Naive thymus-derived CD4-positive, alpha-beta T cell (primary cell): ENCODE measurements around the gene SSTR5. TPM values are rescaled to one million over a fixed set of nuclear protein-coding genes. Genes with fewer than 3 reads are reported as not detected.
"Not testable (repeated sequence)": the region's sequence is repeated elsewhere in the genome, so short reads cannot be mapped to it uniquely, and the experiment has no call there.

ENCODE experiments used
- ATAC-seq: fragments of 150-1000 bp; cut with Tn5 transposase; 2 replicates; pipeline ENCODE4 v1.10.0; 2021; ENCODE audit warnings: mild to moderate bottlenecking, moderate library complexity
- CTCF ChIA-PET: fragments of 350-600 bp; sonication (Branson Sonifier 250); formaldehyde crosslinking; loops from one replicate; lab custom pipeline; 2021; ENCODE audit warnings: antibody characterized with exemption; lab: Charles Lee
- POLR2A ChIA-PET: fragments of 350-600 bp; sonication (Branson Sonifier 250); formaldehyde crosslinking; loops from one replicate; lab custom pipeline; 2021; ENCODE audit warnings: antibody characterized with exemption, inconsistent platforms; lab: Charles Lee
- DNase-seq, 9 donors: peaks; one replicate each; pipeline versions ENCODE4 v3.0.0 to v3.0.0-alpha.2; 2020 to 2022; ENCODE audit warnings: mixed read lengths in 1 of 9
- H3K27ac ChIP-seq: one replicate; pipeline ENCODE4 v1.7.0; 2013; ENCODE audit warnings: mild to moderate bottlenecking, low read depth, low read length, moderate library complexity
- H3K27me3 ChIP-seq, 2 donors: one replicate each; pipeline ENCODE4 v1.7.0; 2013; ENCODE audit warnings: low read length in 2 of 2, mild to moderate bottlenecking in 2 of 2, moderate library complexity in 2 of 2; ENCODE audit not compliant: control insufficient read depth in 2 of 2, insufficient read depth in 2 of 2
- H3K36me3 ChIP-seq, 3 experiments: 1 replicate in 2 of 3; 2 replicates in 1 of 3; pipeline ENCODE4 v1.7.0; 2013; ENCODE audit warnings: low read length in 3 of 3, mild to moderate bottlenecking in 3 of 3, moderate library complexity in 1 of 3; ENCODE audit not compliant: insufficient read depth in 3 of 3, control insufficient read depth in 2 of 3
- H3K4me1 ChIP-seq, 2 donors: one replicate each; pipeline ENCODE4 v1.7.0; 2013; ENCODE audit warnings: low read length in 2 of 2, mild to moderate bottlenecking in 2 of 2, moderate library complexity in 1 of 2; ENCODE audit not compliant: control insufficient read depth in 2 of 2, insufficient read depth in 2 of 2
- H3K4me3 ChIP-seq: 2 replicates; pipeline ENCODE4 v1.7.0; 2013; ENCODE audit warnings: mild to moderate bottlenecking, low read length
- H3K9me3 ChIP-seq, 3 experiments: 1 replicate in 2 of 3; 2 replicates in 1 of 3; pipeline ENCODE4 v1.7.0; 2013; ENCODE audit warnings: low read length in 3 of 3; ENCODE audit not compliant: control insufficient read depth in 2 of 3
- H3K27ac Mint-ChIP-seq, 9 donors: one replicate each; pipeline ENCODE4 v1.8.0; 2020 to 2022; ENCODE audit warnings: mixed read lengths in 9 of 9, mild to moderate bottlenecking in 8 of 9, moderate library complexity in 5 of 9, inconsistent platforms in 2 of 9
- H3K27me3 Mint-ChIP-seq, 5 donors: one replicate each; pipeline ENCODE4 v1.8.0; 2021 to 2022; ENCODE audit warnings: mixed read lengths in 5 of 5, mild to moderate bottlenecking in 1 of 5
- H3K36me3 Mint-ChIP-seq, 5 donors: one replicate each; pipeline ENCODE4 v1.8.0; 2020 to 2022; ENCODE audit warnings: mixed read lengths in 5 of 5, mild to moderate bottlenecking in 3 of 5, inconsistent platforms in 1 of 5
- H3K4me1 Mint-ChIP-seq, 7 donors: one replicate each; pipeline ENCODE4 v1.8.0; 2020 to 2022; ENCODE audit warnings: mixed read lengths in 7 of 7, mild to moderate bottlenecking in 3 of 7, inconsistent platforms in 1 of 7
- H3K4me3 Mint-ChIP-seq, 10 donors: one replicate each; pipeline ENCODE4 v1.8.0; 2020 to 2022; ENCODE audit warnings: mild to moderate bottlenecking in 10 of 10, mixed read lengths in 10 of 10, moderate library complexity in 6 of 10, inconsistent platforms in 2 of 10
- H3K9me3 Mint-ChIP-seq, 11 donors: one replicate each; pipeline ENCODE4 v1.8.0; 2020 to 2022; ENCODE audit warnings: mixed read lengths in 11 of 11, mild to moderate bottlenecking in 4 of 11, inconsistent platforms in 1 of 11, moderate library complexity in 1 of 11
- intact Hi-C, 2 donors: fragments of 100-400 bp; cut with micrococcal nuclease; formaldehyde crosslinking; loops; one replicate each; pipeline ENCODE4 v1.15.1; 2023
- polyA plus RNA-seq, 2 donors: library from polyadenylated mRNA; unstranded; fragments of 300-500 nt; fragmentation: Illumina TruSeq; gene quantifications; one replicate each; pipeline ENCODE4 v1.2.3, GENCODE V29; 2021
- total RNA-seq, 6 experiments: library from RNA in 5 of 6; stranded (reverse) in 5 of 6; gene quantifications; 1 replicate in 5 of 6; 2 replicates in 1 of 6; pipeline ENCODE4 v1.2.3 and lab custom pipeline; 2021 to 2026

The SSTR5 gene
- total and polyA plus RNA-seq, 7 experiments from 2014 or later, result not detected

DNA sequence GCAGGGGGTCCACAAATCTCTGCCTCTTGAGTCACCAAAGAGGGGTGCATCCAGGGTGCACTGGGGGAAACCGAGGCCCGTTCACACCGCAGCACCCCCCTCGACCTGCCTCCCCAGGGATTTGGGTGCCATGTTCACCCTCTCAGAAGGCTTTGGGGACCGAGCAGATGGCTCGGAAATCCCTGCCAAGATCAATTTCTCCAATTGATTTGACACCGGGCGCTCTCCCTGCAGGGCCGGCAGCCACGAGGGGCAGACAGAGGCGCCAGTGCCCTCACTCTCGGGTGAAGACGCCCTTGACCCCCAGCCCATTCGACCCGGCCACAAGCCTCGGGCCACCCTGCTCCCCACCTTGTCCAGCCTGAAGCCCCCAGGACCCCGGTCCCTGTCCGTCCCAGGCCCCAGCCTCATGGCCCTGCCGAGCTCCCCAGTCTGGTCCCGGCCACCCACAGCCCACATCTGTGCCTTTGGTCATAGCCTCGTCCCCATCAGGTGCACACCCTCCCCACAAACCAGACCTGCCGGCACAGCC lies 9.3 kb downstream of the SSTR5 start:
- POLR2A ChIA-PET, result no interaction called here
- H3K36me3 ChIP-seq, result no peaks in the 10 kb centered on the region
- peaks cover 3 to 8% (median 6%) of the 10 kb centered on the region in 5 donors for H3K36me3 Mint-ChIP-seq
- H3K4me3 ChIP-seq, result no peak overlapping the region
- no peak for DNase-seq
- intact Hi-C loops, result no loop called here
- H3K27ac Mint-ChIP-seq, result peak overlapping the region in 1 of 9 donors; percentile 67
- no peaks in the 10 kb centered on the region for H3K4me1 ChIP-seq
- H3K9me3 ChIP-seq, result peaks cover 0 to 27% (median 0%) of the 10 kb centered on the region in 3 experiments
- H3K4me1 Mint-ChIP-seq, result no peaks in the 10 kb centered on the region
- no peak overlapping the region for H3K27ac ChIP-seq
- H3K4me3 Mint-ChIP-seq, result no peak overlapping the region
- CTCF ChIA-PET, result no interaction called here
- H3K27me3 Mint-ChIP-seq, result peaks cover 0 to 42% (median 20%) of the 10 kb centered on the region in 5 donors
- no peak for ATAC-seq
- peaks cover 0 to 3% of the 10 kb centered on the region in 2 donors for H3K27me3 ChIP-seq
- H3K9me3 Mint-ChIP-seq, result peaks cover 0 to 22% (median 18%) of the 10 kb centered on the region in 11 donors

DNA sequence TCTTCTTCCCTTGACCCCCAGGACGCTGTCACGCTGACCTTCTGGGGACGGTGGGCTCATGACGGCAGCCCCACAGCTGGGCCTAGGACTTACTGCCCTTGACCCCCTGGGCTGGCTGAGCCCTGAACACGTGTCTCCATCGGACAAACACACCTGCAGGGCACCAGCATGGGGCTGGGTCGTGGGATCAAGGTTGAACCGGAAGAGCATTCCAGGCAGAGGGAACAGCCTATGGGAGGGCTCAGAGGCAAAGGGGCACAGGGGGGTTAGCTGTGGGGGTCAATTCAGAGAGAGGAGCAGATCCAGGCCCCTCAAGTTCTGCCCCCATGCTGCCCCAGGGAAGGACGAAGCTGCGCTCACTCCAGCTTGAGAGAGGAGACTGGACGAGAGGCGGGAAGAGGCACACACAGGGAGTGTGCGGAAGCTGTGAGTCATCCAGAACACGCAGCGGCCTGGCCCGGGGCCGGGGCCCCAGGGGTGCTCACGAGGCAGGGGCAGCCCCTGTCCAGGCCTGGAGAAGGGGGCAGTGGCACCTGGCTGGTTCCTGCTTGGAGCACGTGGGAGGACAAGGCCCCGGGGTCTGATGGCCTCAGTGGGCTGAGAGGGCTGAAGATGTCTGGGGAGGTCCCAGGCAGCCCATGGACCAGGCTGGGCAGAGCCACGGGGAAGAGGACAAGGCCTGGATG lies 9.9 kb downstream of the SSTR5 start:
- Mint-ChIP-seq H3K27ac (peak overlapping the region in 1 of 9 donors; percentile 67), H3K4me1 (no peaks in the 10 kb centered on the region), H3K9me3 (peaks cover 0 to 24% (median 18%) of the 10 kb centered on the region in 11 donors), H3K36me3 (peaks cover 3 to 8% (median 6%) of the 10 kb centered on the region in 5 donors), H3K27me3 (peaks cover 0 to 36% (median 20%) of the 10 kb centered on the region in 5 donors), H3K4me3 (no peak overlapping the region)
- H3K9me3 ChIP-seq, result peaks cover 0 to 27% (median 0%) of the 10 kb centered on the region in 3 experiments
- H3K4me3 ChIP-seq, result no peak overlapping the region
- peaks cover 0 to 3% of the 10 kb centered on the region in 2 donors for H3K27me3 ChIP-seq
- H3K27ac ChIP-seq, result no peak overlapping the region
- intact Hi-C loops, result no loop called here
- no peak for ATAC-seq
- no peak for DNase-seq
- H3K4me1 ChIP-seq, result no peaks in the 10 kb centered on the region
- ChIA-PET POLR2A (no interaction called here), CTCF (no interaction called here)
- no peaks in the 10 kb centered on the region for H3K36me3 ChIP-seq

DNA sequence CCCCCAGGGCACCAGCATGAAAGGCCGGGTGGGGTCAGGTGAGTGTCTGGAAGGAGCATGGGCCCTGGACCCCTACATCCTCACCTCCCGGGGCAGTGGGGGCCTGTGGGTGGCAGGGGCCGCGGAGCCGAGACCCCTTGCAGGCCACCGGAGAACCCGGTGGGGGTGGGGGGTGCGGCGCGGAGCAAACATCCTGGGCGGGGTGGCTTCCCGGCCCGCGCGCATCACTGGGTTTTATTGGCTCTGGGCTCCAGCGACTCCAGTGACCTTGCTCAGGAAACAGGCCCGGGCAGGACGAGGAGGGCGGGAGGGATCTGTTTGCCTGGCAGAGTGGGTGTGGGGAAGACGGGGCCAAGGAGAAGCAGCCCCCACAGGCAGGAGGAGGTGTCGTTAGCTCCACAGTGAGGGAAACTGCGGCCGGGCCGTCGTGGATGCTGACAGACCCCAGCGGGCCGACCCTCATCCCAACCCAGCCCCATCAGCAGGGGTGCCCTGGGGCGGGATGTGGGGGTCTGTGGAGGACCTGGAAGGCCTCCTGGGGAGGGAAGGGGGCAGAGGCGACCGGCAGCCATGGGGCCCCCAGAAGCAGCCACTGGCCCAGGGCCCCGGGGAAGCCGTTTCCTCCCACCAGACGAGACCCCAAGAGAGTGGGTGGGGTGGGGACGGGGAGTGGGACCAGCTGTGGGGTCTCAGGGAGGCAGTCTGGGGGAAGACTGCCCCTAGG lies 10.6 kb downstream of the SSTR5 start:
- no peak overlapping the region for H3K4me3 ChIP-seq
- H3K27ac ChIP-seq, result no peak overlapping the region
- Mint-ChIP-seq H3K4me1 (no peaks in the 10 kb centered on the region), H3K9me3 (peaks cover 0 to 24% (median 18%) of the 10 kb centered on the region in 11 donors), H3K36me3 (peaks cover 3 to 8% (median 6%) of the 10 kb centered on the region in 5 donors), H3K27me3 (peaks cover 0 to 35% (median 23%) of the 10 kb centered on the region in 5 donors), H3K27ac (no peak overlapping the region), H3K4me3 (no peak overlapping the region)
- ChIA-PET POLR2A (no interaction called here), CTCF (no interaction called here)
- H3K27me3 ChIP-seq, result peaks cover 0 to 3% of the 10 kb centered on the region in 2 donors
- intact Hi-C loops, result no loop called here
- peaks cover 0 to 27% (median 0%) of the 10 kb centered on the region in 3 experiments for H3K9me3 ChIP-seq
- no peaks in the 10 kb centered on the region for H3K36me3 ChIP-seq
- H3K4me1 ChIP-seq, result no peaks in the 10 kb centered on the region
- ATAC-seq (no peak), DNase-seq (no peak)

DNA sequence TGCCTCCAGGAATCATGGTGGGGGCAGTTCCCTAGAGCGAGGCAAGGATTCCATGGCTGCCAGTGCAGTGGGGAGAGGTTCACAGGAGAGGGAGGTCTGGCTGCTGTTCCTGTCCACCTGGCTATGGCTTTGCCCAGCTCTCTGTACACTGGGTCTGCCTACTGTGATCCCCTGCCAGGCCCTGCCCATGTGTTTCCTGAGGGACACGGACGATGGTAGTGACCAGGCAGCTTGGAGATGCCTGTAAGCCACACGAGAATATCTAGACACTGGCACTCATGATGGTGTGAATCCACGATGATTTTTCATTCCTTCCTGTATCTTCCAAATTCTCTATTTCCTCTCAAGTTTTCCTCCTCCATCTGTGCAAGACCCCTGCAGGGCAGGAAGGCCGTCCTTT lies 12.4 kb downstream of the SSTR5 start:
- Histone ChIP-seq H3K9me3 (peaks cover 0 to 27% (median 0%) of the 10 kb centered on the region in 3 experiments), H3K36me3 (no peaks in the 10 kb centered on the region), H3K27me3 (peaks cover 0 to 3% of the 10 kb centered on the region in 2 donors), H3K27ac (no peak overlapping the region), H3K4me1 (no peaks in the 10 kb centered on the region), H3K4me3 (no peak overlapping the region)
- intact Hi-C loops, result no loop called here
- ATAC-seq (no peak), DNase-seq (no peak)
- Mint-ChIP-seq H3K9me3 (peaks cover 0 to 24% (median 18%) of the 10 kb centered on the region in 11 donors), H3K36me3 (peaks cover 3 to 8% (median 6%) of the 10 kb centered on the region in 5 donors), H3K4me3 (no peak overlapping the region), H3K4me1 (no peaks in the 10 kb centered on the region), H3K27me3 (peaks cover 0 to 35% (median 23%) of the 10 kb centered on the region in 5 donors), H3K27ac (no peak overlapping the region)
- CTCF ChIA-PET, result no interaction called here
- POLR2A ChIA-PET, result no interaction called here

DNA sequence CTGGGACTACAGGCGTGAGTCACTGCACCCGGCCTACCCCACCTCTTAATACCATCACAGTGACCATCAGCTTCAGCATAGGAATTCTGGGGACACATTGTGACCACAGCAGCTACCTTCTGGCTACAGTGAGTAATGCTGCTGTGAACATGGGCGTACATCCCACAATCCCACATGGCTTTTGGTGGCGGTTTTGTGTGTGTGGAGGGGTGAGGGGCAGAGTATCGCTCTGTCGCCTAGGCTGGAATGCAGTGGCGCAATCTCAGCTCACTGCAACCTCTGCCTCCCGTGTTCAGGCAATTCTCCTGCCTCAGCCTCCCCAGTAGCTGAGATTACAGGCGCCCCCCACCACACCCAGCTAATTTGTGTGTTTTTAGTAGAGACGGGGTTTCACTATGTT lies 13.9 kb downstream of the SSTR5 start:
- intact Hi-C loops, H3K36me3 Mint-ChIP-seq, POLR2A ChIA-PET, H3K4me3 Mint-ChIP-seq, DNase-seq, H3K27ac ChIP-seq, H3K4me1 Mint-ChIP-seq, H3K27ac Mint-ChIP-seq, H3K36me3 ChIP-seq, H3K4me3 ChIP-seq, H3K4me1 ChIP-seq, H3K27me3 ChIP-seq, ATAC-seq, CTCF ChIA-PET: not testable (repeated sequence)
- peaks cover 0 to 35% (median 23%) of the 10 kb centered on the region in 5 donors for H3K27me3 Mint-ChIP-seq
- peaks cover 0 to 27% (median 0%) of the 10 kb centered on the region in 3 experiments for H3K9me3 ChIP-seq
- H3K9me3 Mint-ChIP-seq, result peaks cover 0 to 24% (median 18%) of the 10 kb centered on the region in 11 donors

DNA sequence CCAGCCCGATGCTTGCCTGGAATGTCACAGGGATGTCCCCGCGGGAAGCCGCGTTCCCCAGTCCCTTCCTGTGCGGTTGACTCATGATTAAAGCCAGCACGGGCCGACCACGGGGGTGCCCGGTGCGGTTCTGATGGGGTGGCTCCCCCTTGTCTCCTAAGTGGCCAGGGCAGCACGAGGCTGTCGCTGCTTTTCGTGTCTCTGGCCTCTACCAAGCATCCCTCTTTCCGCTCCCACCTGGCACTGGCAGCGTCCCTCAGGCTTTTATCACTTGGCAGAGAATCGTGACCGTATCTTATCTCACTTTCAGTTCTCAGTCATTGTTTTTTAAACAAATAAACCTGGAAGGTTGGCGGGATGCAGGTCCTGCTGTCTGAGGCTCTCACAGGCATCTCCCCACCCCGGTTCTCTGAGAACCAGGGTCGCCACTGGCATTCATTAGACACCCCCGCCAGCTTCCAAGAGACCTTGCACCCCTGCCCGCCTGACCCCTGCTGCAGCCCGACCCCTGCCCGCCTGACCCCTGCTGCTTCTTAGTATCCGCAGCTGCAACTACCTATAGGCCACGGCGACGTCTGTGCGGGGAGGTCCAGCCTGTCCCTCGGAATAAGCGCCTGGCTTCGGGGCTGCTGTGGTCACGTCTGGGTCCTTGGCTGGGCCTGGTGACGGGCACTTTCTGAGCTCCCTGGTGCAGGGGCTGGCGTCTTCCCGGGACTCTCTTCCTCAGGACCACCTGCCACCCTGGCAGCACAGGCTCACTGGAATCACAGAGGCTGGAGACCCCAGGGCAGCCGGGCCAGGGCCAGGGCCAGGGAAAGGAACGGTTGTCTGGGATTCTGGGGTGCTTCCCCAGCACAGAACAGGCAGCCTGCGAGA lies 16.0 kb downstream of the SSTR5 start:
- H3K4me3 Mint-ChIP-seq, result no peak overlapping the region

More for the DNA sequence above, 16.0 kb downstream of the SSTR5 start:
- Mint-ChIP-seq H3K4me1 (no peaks in the 10 kb centered on the region), H3K9me3 (peaks cover 0 to 24% (median 15%) of the 10 kb centered on the region in 11 donors), H3K36me3 (peaks cover 5 to 8% (median 6%) of the 10 kb centered on the region in 5 donors), H3K27ac (no peak overlapping the region), H3K27me3 (peaks cover 0 to 26% (median 17%) of the 10 kb centered on the region in 5 donors)
- DNase-seq (no peak), ATAC-seq (no peak)
- ChIA-PET CTCF (interaction anchor here (0.6 kb wide), 1 partner anchor 379 kb away, joined by 3 read pairs; no protein-coding TSS in a partner anchor), POLR2A (no interaction called here)
- Histone ChIP-seq H3K36me3 (no peaks in the 10 kb centered on the region), H3K9me3 (peaks cover 0 to 26% (median 0%) of the 10 kb centered on the region in 3 experiments), H3K27me3 (peaks cover 0 to 3% of the 10 kb centered on the region in 2 donors), H3K27ac (no peak overlapping the region), H3K4me1 (no peaks in the 10 kb centered on the region), H3K4me3 (no peak overlapping the region)
- intact Hi-C loops, result no loop called here
